Measurements from ENCODE around the gene PDZK1.
"Not testable (repeated sequence)": the region's sequence is repeated elsewhere in the genome, so short reads cannot be mapped to it uniquely, and the experiment has no call there.

Gene PDZK1

GRCh38 chr1:145656245-145656943 lies 50.8 kb downstream of the PDZK1 start:
- H3K27ac Mint-ChIP-seq, DNase-seq, CTCF ChIA-PET: not testable (repeated sequence)

GRCh38 chr1:145643990-145644389 lies 63.2 kb downstream of the PDZK1 start:
- H3K36me3 Mint-ChIP-seq, H3K27me3 Mint-ChIP-seq, H3K4me1 Mint-ChIP-seq, H3K9me3 Mint-ChIP-seq, H3K27ac Mint-ChIP-seq, H3K4me3 Mint-ChIP-seq, CTCF ChIA-PET, DNase-seq: not testable (repeated sequence)

More at GRCh38 chr1:145656245-145656943, 50.8 kb downstream of the PDZK1 start:
- not testable (repeated sequence) for H3K27me3 Mint-ChIP-seq, H3K4me1 Mint-ChIP-seq, H3K9me3 Mint-ChIP-seq, H3K4me3 Mint-ChIP-seq
- peaks cover 11% of the 10 kb centered on the region for H3K36me3 Mint-ChIP-seq

- not testable (repeated sequence) for H3K9me3 Mint-ChIP-seq, H3K4me1 Mint-ChIP-seq
These were observed 65.3 kb downstream of the PDZK1 start for GRCh38 chr1:145641886-145642285.

GRCh38 chr1:145636237-145636636 lies 70.9 kb downstream of the PDZK1 start:
- H3K4me3 Mint-ChIP-seq, H3K36me3 Mint-ChIP-seq, H3K9me3 Mint-ChIP-seq, CTCF ChIA-PET, H3K4me1 Mint-ChIP-seq, H3K27me3 Mint-ChIP-seq, DNase-seq, H3K27ac Mint-ChIP-seq: not testable (repeated sequence)

More at GRCh38 chr1:145641886-145642285, 65.3 kb downstream of the PDZK1 start:
- H3K27ac Mint-ChIP-seq, CTCF ChIA-PET, H3K4me3 Mint-ChIP-seq, H3K27me3 Mint-ChIP-seq, H3K36me3 Mint-ChIP-seq, DNase-seq: not testable (repeated sequence)

- CTCF ChIA-PET, H3K27me3 Mint-ChIP-seq, H3K4me1 Mint-ChIP-seq, H3K27ac Mint-ChIP-seq, H3K4me3 Mint-ChIP-seq, DNase-seq, H3K36me3 Mint-ChIP-seq, H3K9me3 Mint-ChIP-seq: not testable (repeated sequence)
These were observed 85.0 kb downstream of the PDZK1 start for GRCh38 chr1:145622177-145622576.

Measured in activated naive CD4-positive, alpha-beta T cell treated with anti-CD3 and anti-CD28 coated beads, Interleukin-2, amount 10 ng/mL, durations not matched to agents 7 days and 5 days (primary cell).